ENCODE results near the gene TBX1.

DNA sequence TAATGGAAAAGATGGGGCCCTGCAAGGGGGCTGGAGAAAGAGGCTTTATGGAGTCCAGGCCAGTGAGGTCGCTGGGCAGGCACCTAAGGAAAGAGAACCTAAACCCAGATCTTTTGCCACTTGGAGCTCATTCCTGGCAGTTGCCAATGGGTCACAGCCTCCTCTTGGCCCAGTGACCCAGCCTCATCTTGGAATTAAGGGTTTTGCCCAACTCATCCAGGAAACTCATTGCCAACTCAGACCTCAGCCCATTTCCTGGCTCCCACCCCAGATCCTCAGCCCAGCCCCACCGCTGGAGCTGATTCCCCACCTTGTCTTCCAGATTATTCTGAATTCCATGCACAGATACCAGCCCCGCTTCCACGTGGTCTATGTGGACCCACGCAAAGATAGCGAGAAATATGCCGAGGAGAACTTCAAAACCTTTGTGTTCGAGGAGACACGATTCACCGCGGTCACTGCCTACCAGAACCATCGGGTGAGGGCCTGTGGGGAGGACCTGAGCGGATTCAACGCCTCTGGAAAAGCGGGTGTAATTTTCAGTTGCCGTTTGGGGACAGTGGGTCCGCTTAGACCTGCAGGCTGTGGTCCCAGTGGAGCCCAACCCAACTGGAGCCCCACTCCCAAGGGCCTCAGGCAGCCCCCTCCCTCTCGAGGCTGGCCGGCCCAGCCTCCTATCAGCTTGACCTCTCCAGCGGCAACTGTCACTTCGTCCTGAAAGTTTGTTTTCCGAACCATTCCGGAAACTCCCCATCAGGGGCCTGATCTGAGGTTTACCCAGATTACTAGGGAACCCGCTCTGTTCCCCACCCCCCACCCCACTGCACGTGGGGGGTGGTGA lies 4.3 kb downstream of the TBX1 start:
- TF ChIP-seq, protein P1, sequence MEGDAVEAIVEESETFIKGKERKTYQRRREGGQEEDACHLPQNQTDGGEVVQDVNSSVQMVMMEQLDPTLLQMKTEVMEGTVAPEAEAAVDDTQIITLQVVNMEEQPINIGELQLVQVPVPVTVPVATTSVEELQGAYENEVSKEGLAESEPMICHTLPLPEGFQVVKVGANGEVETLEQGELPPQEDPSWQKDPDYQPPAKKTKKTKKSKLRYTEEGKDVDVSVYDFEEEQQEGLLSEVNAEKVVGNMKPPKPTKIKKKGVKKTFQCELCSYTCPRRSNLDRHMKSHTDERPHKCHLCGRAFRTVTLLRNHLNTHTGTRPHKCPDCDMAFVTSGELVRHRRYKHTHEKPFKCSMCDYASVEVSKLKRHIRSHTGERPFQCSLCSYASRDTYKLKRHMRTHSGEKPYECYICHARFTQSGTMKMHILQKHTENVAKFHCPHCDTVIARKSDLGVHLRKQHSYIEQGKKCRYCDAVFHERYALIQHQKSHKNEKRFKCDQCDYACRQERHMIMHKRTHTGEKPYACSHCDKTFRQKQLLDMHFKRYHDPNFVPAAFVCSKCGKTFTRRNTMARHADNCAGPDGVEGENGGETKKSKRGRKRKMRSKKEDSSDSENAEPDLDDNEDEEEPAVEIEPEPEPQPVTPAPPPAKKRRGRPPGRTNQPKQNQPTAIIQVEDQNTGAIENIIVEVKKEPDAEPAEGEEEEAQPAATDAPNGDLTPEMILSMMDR (IDR thresholded peaks at IDR 0.05) = no peak
- TF ChIP-seq POLR2A (IDR thresholded peaks at IDR 0.05) (no peak), POLR2AphosphoS5 (IDR thresholded peaks at IDR 0.05) (no peak)
